Measurements from ENCODE around the gene PCCB. TPM values are rescaled to one million over a fixed set of nuclear protein-coding genes. Genes with fewer than 3 reads are reported as not detected.

Gene PCCB
- total and polyA plus RNA-seq, 2 donors (not counting 3 experiments of a cell fraction or from before 2014, with no cell fraction given): 28.6 to 36.5 TPM

DNA sequence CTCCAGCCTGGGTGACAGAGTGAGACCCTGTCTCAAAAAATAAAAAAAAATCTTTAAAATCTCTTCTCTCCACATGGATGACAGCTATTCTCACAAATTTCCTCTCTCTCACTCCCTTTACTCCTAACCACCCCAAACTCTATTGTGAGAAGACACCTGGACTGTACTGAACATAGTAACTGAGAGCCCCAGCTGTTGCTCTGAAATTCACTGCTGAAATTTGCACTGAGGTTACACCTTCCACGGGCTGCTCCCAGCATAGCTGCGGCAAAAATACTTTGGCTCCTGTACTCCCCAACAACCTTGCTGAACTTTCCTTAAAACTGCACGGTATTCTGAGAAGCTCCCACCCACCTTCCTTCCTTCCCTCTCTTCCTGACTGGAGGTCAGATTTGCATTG is 4.4 kb upstream of the PCCB start:
- no peak for DNase-seq (ENCODE audit: low read depth, low spot score)
- Histone ChIP-seq H4K20me1 (replicated peaks; ENCODE audit: control insufficient read depth, extremely low read depth, insufficient read depth, low read length) (no peaks in the 10 kb centered on the region), H3K4me3 (replicated peaks in 1 of 3; ENCODE audit: insufficient read depth in 1 of 3, low read depth in 1 of 3, low read length in 3 of 3) (no peak overlapping the region), H3K36me3 (ENCODE audit: control insufficient read depth in 2 of 2, extremely low read depth in 1 of 2, insufficient read depth in 2 of 2, low read length in 2 of 2) (no peaks in the 10 kb centered on the region), H3K27me3 (ENCODE audit: control insufficient read depth in 2 of 2, insufficient read depth in 2 of 2, low read length in 2 of 2) (peaks cover 0 to 3% of the 10 kb centered on the region in 2 experiments), H2AFZ (ENCODE audit: low read depth, low read length) (no peak overlapping the region), H3K4me2 (ENCODE audit: insufficient read depth, low read length) (no peak overlapping the region), H3K9ac (replicated peaks; ENCODE audit: extremely low read depth, insufficient read depth, low read length) (no peak overlapping the region), H3K27ac (ENCODE audit: insufficient read depth, low read depth, low read length) (no peak overlapping the region), H3K4me1 (ENCODE audit: control insufficient read depth, extremely low read depth, insufficient read depth, low read length) (peaks cover under 1% of the 10 kb centered on the region), H3K9me3 (replicated peaks; ENCODE audit: control insufficient read depth, insufficient read depth, low read length) (no peaks in the 10 kb centered on the region), H3K9me1 (replicated peaks; ENCODE audit: control insufficient read depth, extremely low read depth, insufficient read depth, low read length) (no peaks in the 10 kb centered on the region), H3K79me2 (ENCODE audit: control insufficient read depth, insufficient read depth, low read length) (no peaks in the 10 kb centered on the region)
- POLR2A ChIA-PET: no interaction called here
- intact Hi-C loops (cut with micrococcal nuclease) (no loop called here), dilution Hi-C loops (cut with MboI; ENCODE audit: extremely low pct_ligation_motif_present, low sequenced_read_pairs) (no loop called here)
- no peak for FAIRE-seq
- TF ChIP-seq MAX (IDR thresholded peaks at IDR 0.05; ENCODE audit: insufficient read depth, insufficient read length): no peak
- no peak for TF ChIP-seq GATA2 (IDR thresholded peaks at IDR 0.05; ENCODE audit: insufficient read depth, insufficient read length, low read depth, low read length)
- TF ChIP-seq EZH2 (IDR thresholded peaks at IDR 0.05; ENCODE audit: borderline replicate concordance, low read depth, low read length, severe bottlenecking): no peak
- no peak for TF ChIP-seq MYC (IDR thresholded peaks at IDR 0.05; ENCODE audit: low read depth, low read length)
- TF ChIP-seq FOS (IDR thresholded peaks at IDR 0.05; ENCODE audit: borderline replicate concordance, insufficient read depth, low read length): no peak
- TF ChIP-seq JUN (IDR thresholded peaks at IDR 0.05; ENCODE audit: borderline replicate concordance, insufficient read depth, insufficient read length, low read depth): no peak
- TF ChIP-seq, protein P1, sequence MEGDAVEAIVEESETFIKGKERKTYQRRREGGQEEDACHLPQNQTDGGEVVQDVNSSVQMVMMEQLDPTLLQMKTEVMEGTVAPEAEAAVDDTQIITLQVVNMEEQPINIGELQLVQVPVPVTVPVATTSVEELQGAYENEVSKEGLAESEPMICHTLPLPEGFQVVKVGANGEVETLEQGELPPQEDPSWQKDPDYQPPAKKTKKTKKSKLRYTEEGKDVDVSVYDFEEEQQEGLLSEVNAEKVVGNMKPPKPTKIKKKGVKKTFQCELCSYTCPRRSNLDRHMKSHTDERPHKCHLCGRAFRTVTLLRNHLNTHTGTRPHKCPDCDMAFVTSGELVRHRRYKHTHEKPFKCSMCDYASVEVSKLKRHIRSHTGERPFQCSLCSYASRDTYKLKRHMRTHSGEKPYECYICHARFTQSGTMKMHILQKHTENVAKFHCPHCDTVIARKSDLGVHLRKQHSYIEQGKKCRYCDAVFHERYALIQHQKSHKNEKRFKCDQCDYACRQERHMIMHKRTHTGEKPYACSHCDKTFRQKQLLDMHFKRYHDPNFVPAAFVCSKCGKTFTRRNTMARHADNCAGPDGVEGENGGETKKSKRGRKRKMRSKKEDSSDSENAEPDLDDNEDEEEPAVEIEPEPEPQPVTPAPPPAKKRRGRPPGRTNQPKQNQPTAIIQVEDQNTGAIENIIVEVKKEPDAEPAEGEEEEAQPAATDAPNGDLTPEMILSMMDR (IDR thresholded peaks at IDR 0.05; ENCODE audit: extremely low read depth in 1 of 2, insufficient read depth in 1 of 2, low read depth in 1 of 2, low read length in 2 of 2): no peak
- no peak for TF ChIP-seq POLR2A (IDR thresholded peaks at IDR 0.05; ENCODE audit: low read depth, low read length)
- no peak for TF ChIP-seq POLR2AphosphoS5 (IDR thresholded peaks at IDR 0.05; ENCODE audit: insufficient read depth, low read depth, low read length)
- BruUV-seq (replicated peaks): no TSS peak
- CTCF ChIA-PET: interaction anchor here (0.8 to 1.4 kb wide), 2 partner anchors 36 to 768 kb away, joined by 3 read pairs; no protein-coding TSS in a partner anchor

All from endothelial cell of umbilical vein (primary cell).